CD4-positive, alpha-beta T cell treated with Interleukin-15 for 4 hours (primary cell): ENCODE data around the gene HES5.
"Not testable (repeated sequence)": the region's sequence is repeated elsewhere in the genome, so short reads cannot be mapped to it uniquely, and the experiment has no call there.

ENCODE experiments used
- DNase-seq: peaks from one replicate; pipeline ENCODE4 v3.0.0-alpha.2; 2020; ENCODE audit warnings: low spot score

HES5 gene

GRCh38 chr1:2560299-2561073 lies 30.4 kb upstream of the HES5 start:
- DNase-seq = no peak

GRCh38 chr1:2559509-2560298 lies 29.6 kb upstream of the HES5 start:
- no peak for DNase-seq

DNA sequence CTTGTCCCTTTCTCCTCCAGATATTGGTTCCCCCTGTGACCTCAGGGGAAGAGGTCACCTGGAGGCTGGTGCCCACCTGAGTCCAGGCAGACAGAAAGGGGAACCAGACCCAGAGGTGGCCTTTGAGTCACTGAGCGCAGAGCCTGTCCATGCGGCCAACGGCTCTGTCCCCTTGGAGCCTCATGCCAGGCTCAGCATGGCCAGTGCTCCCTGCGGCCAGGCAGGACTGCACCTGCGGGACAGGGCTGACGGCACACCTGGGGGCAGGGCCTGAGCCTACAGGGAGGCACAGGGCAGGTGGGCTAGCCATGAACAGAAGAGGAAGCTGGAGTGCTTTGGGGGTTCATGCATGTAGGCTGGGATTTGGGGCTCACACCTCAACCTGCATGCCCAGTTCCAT lies 28.8 kb upstream of the HES5 start:
- no peak for DNase-seq

- DNase-seq = no peak
Measured at GRCh38 chr1:2558420-2558819, 28.4 kb upstream of the HES5 start.

DNA sequence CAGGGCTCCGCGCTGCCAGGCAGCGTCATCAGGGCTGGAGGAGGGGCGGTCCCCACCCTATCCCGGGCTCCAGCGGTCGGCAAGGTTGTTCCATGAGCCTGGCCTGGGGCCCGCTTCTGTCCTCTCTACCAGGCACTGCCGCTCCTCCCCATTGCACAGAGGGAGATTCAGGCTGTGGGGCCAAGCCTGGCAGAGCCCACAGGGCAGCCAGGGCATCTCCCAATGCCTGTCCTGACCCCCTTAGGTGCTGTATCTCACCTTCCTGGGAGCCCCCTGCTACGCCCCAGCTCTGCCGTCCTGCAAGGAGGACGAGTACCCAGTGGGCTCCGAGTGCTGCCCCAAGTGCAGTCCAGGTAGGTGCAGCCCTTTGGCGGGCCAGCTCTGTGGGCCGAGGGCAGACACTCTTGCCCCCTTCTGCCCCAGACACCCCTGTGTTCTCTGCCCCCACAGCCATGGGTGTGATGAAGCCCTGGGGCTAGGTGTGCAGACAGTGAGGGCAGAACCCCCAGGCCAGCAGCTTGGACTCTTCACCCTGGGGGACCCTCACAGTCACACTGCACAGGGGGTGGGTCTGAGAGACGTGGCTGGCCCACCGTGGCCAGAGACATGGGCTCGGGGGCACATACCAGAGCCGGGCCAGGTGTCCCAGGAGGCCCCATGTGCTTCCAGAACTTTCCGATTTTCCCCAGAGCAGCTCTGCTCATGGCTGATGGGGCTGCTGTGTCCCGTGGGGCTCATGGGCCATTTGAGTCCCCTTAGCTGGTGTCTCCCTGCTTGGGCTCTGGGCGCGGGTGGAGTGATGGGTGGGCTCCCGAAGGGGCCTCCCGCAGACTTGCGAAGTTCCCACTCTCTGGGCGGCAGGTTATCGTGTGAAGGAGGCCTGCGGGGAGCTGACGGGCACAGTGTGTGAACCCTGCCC lies 27.7 kb upstream of the HES5 start:
- DNase-seq = no peak

DNA sequence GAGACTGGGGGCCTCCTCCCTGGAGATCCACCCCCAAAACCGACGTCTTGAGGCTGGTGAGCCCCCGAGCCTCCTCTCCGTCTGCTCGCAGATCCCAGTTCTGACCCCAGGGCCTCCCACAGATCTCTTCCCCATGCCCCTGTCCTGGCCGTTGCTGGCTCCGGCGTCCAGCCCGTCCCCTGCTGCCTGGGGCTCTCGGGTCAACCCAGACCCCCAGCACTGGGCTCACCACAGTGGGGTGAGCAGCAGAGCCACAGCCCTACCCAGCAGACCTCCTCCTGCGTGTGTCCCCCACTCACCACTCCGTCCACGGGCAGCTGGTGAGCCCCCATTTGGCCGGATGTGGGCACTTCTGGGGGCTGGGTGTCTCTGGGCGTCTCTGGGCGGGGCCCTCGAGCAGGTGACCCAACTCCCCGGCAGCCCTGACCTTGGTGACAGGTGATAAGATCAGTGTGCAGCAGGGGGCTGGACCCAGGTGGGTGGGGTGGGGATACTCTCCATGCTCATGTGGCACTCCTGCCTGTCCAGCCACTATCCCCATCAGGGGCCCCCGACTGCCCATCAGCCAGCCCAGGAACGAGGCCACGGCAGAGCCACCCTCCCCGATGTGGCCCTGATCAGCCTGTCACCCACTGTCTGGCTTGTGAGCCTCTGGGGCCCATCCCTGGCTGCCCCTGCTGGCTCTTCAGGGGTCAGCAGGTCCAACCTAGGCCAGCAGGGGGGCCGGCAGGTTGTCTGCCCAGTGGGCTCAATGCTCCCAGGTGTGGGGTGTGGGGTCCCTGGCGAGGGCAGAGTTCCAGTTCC lies 26.8 kb upstream of the HES5 start:
- peak; percentile 32 for DNase-seq

GRCh38 chr1:2556277-2556677 lies 26.2 kb upstream of the HES5 start, which contains the start of gene TNFRSF14:
TNFRSF14 (plus strand) TSS chr1:2556371; CDS start chr1:2556665, 294 bp downstream.
- DNase-seq = peak; percentile 77

GRCh38 chr1:2555634-2556276 lies 25.7 kb upstream of the HES5 start:
- DNase-seq = peak; percentile 63

DNA sequence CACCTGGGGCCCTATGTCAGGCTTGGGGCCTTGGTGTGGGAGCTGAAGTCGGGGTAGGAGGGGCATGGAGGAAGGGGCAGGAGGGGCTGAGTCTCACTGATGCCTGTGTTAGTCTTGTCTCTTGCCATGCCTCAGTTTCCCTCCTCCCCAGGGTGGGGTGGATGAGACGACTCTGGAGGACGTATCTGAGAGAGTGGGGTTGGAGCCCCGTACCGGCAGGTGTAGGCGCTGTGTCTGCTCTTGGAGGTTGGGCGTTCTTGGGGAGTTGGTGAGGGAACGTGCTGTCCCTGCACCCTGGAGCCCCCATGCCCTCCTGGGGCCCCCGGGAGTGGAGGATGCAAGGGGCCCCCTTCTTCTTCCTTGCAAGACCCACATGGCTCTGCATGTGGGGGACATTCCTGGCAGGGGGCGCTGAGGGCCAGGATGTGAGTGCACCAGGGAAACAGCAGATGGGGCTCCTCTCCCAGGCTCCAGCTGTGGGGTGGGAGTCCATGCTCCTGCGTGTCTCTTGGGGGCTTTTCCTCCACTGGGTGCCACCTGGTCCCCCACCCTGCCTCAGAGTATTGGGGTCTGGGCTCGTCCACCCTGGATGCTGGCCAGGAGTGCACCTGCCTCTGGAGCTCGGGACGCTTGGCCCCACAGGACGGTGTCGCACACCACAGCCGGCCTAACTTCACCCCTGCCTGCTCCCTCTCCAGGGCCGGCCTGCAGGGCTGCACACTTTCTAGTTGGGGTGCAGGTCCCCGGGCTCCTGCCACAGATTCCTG lies 24.7 kb upstream of the HES5 start:
- DNase-seq = peak; percentile 61

GRCh38 chr1:2553871-2554620 lies 24.0 kb upstream of the HES5 start:
- DNase-seq = no peak

- DNase-seq = not testable (repeated sequence)
Measured at GRCh38 chr1:2553076-2553475, 23.0 kb upstream of the HES5 start.

- no peak for DNase-seq
Measured at GRCh38 chr1:2552189-2552588, 22.1 kb upstream of the HES5 start.

DNA sequence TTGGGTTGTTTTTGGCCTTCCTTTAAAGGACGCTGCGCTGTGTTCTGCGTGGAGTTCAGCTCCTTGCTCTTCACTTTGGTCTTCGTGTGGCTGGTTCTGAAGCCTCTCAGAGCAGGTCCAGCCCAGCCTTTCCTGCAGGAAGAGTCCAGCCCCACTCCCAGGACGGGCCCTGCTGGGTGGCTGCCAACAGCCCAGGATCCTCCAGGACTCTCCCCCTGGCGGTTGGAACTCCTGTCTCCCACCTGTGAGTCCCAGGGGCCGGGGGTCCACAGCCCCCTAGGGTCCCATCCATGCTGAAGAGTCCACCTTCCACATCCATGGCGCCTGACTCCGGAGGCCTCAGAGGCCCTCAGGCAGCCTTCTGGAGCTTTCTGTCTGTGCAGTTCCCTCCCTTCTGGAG lies 21.5 kb upstream of the HES5 start:
- not testable (repeated sequence) for DNase-seq

DNA sequence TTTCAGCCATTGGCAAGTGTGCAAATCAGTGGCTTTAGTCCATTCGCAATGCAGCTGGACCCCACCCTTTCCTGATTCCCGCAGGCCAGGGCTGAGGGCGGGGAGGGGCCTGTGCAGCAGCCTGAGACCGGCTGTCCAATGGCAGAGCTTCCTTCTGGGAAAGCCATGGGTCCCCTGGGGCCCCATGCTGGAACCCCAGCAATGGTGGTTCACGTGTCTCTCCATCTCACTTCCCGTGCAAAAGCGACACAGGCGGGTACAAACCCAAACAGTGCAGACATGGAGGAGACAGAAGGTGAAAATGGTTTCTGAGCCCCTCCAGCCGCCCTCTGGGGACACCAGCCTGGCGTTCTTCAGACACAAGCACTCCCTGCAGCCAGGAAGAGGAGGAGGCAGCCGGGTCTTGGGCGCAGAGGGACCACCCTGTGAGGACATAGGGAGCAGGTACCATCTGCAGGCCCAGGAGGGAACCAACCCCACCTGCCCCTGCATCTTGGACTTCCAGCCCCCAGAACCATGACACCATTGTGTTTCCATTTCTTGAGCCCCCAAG lies 20.3 kb upstream of the HES5 start:
- not testable (repeated sequence) for DNase-seq

GRCh38 chr1:2549367-2550029 lies 19.4 kb upstream of the HES5 start:
- DNase-seq = not testable (repeated sequence)

DNA sequence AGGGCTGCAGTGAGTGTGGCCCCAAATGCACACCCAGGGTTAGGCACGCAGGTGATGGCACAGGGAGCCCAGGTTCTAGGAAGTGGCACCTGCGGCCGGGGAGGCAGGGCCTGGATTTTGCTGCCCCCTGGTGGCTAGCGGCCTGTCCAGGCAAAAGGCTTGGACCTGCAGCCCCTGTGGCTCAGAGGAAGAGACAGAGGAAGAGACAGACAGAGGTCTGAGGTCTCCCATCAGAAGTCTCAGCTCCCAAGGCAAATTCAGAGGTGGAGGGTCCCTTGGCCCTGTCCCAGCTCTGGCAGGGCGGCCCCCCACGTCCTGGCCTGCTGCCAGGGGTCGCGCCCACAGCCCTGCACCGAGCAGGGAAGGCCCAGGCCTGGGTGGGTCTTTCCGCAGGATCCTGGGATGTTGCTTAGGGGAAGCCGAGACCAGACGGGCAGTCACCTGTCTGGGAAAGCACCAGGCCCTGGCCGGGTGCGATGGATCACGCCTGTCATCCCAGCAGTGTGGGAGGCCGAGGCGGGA lies 18.1 kb upstream of the HES5 start:
- peak; percentile 88 for DNase-seq

DNA sequence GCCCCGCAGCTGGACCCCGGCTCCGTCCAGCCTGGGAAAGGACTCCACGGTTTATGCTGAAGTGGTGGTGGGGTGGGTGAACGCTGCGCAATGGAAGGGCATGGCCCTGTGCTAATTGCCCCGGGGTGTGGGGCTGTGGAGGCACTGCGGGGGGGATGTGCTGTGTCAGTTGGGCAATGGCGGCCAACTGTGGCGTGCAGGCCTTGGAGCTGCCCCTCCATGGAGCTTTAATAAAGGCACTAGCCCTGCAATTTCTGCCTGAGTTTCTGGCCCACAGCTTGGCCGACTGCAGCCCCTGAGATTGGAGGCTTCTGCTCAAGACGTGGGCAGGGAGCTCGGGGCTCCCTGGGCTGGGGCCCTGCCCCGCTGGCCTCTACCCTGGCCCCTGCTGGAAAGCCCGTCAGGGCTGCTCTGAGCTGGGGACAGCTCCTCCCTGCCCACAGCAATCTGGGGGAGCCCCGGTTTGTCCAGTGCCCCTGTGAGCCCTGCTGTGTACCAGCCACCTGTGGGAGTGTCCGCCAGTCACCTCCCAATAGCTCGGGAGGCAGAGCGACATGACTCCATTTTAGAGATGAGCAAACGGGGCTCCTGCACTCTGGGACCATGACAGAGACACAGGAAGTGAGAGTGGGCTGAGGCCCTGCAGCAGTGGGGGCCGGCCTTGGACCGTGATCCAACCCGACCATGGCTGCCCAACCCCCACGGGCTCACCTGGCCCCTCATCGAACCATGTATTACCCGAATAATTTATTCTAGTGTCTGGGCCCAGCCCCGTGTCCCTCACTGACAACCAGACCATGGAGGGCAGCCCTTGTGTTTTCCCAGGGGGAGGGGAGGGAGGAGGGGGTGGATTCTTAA lies 17.4 kb upstream of the HES5 start:
- peak; percentile 45 for DNase-seq
